Spleen (tissue), 11 donors: ENCODE results near the gene AKT1S1. TPM values are rescaled to one million over a fixed set of nuclear protein-coding genes. Genes with fewer than 3 reads are reported as not detected.

Experiments used
- DNase-seq: peaks from one replicate; pipeline ENCODE4 v3.0.0-alpha.2; 2020
- H3K27ac ChIP-seq, 8 donors: fragments of 200-600 bp; sonication (generic) in 7 of 8; 1 replicate in 4 of 8; 2 replicates in 4 of 8; pipeline versions ENCODE4 v1.5.0 to v1.8.0; 2016 to 2021; ENCODE audit warnings: inconsistent platforms in 4 of 8, mild to moderate bottlenecking in 4 of 8, moderate library complexity in 1 of 8
- H3K27me3 ChIP-seq, 7 donors: fragments of 200-600 bp; sonication (generic) in 6 of 7; replicated peaks in 1 of 7; 1 replicate in 4 of 7; 2 replicates in 3 of 7; pipeline versions ENCODE4 v1.5.0 to v1.8.0; 2016 to 2021; ENCODE audit warnings: inconsistent platforms in 3 of 7, mild to moderate bottlenecking in 1 of 7
- H3K36me3 ChIP-seq, 6 donors: fragments of 200-600 bp; sonication (generic) in 5 of 6; 1 replicate in 4 of 6; 2 replicates in 2 of 6; pipeline versions ENCODE4 v1.5.0 to v1.8.0; 2016 to 2021; ENCODE audit warnings: inconsistent platforms in 2 of 6
- H3K4me1 ChIP-seq, 6 donors: fragments of 200-600 bp; sonication (generic) in 5 of 6; 1 replicate in 3 of 6; 2 replicates in 3 of 6; pipeline versions ENCODE4 v1.5.0 to v1.8.0; 2016 to 2021; ENCODE audit warnings: inconsistent platforms in 3 of 6
- H3K4me3 ChIP-seq, 8 donors: fragments of 200-600 bp; sonication (generic) in 7 of 8; 1 replicate in 4 of 8; 2 replicates in 4 of 8; pipeline versions ENCODE4 v1.5.0 to v1.8.0; 2016 to 2021; ENCODE audit warnings: inconsistent platforms in 4 of 8, mild to moderate bottlenecking in 4 of 8, moderate library complexity in 2 of 8
- H3K9me3 ChIP-seq, 8 donors: fragments of 200-600 bp; sonication (generic) in 7 of 8; 1 replicate in 4 of 8; 2 replicates in 4 of 8; pipeline versions ENCODE4 v1.5.0 to v1.8.0; 2016 to 2021; ENCODE audit warnings: inconsistent platforms in 4 of 8
- POLR2A ChIP-seq, 3 donors: fragments of 450-650 bp; IDR thresholded peaks; one replicate each; pipeline ENCODE4 v1.5.1; 2017; ENCODE audit warnings: antibody characterized with exemption in 3 of 3, mild to moderate bottlenecking in 1 of 3
- POLR2AphosphoS5 ChIP-seq, 3 donors: sonication (generic); formaldehyde crosslinking; IDR thresholded peaks; one replicate each; pipeline ENCODE4 v1.5.1; 2017; ENCODE audit warnings: antibody characterized with exemption in 3 of 3
- WGBS, 5 donors: extraction: QIAGEN DNeasy Blood & Tissue Kit in 3 of 5; methylation state at CpG; one replicate each; pipeline versions ENCODE4 v1.1.5 to v1.1.7; 2013 to 2018; 5-methylcytosine and 5-hydroxymethylcytosine counted together
- intact Hi-C: fragments of 100-400 bp; cut with DNase I; formaldehyde crosslinking; loops from one replicate; pipeline ENCODE4 v1.15.0; 2023; ENCODE audit warnings: low total_unique reads
- polyA plus RNA-seq, 3 donors: library from polyadenylated mRNA; stranded (reverse); fragments of 200-250 nt; gene quantifications; one replicate each; pipeline ENCODE4 v1.2.1, GENCODE V29; 2013
- total RNA-seq, 7 donors: library from RNA; depleted of rRNA in 3 of 7; stranded (reverse); fragments of >200 nt in 3 of 7; fragmentation: NEBNext Ultra II Directional in 4 of 7; extraction: Animal tissue kit (Norgen Biotek cat#: 25700) in 4 of 7; gene quantifications; one replicate each; pipeline versions ENCODE4 v1.1.0 to v1.2.1, GENCODE V29; 2016 to 2021
- TF ChIP-seq, protein P1 (sequence below), 11 experiments: fragments of 200-600 bp in 7 of 11; fragments of 450-650 bp in 4 of 11; sonication (generic) in 4 of 11; IDR thresholded peaks in 8 of 11; conservative IDR thresholded peaks in 3 of 11; 1 replicate in 7 of 11; 2 replicates in 4 of 11; pipeline versions ENCODE4 v1.4.0 to v1.8.0; 2016 to 2021; ENCODE audit warnings: antibody characterized with exemption in 11 of 11, inconsistent platforms in 4 of 11, mild to moderate bottlenecking in 1 of 11
- donor health status: healthy with polysubstance abuse.
- donor health status: DM: no; HTN: no; CAD: no; lungs with moderate emphysema.
- donor health status: DM: no; HTN: no; CAD: no.
- donor health status: Bipolar disorder and iron deficiency.
- donor health status: healthy.
- donor health status: DM: no; HTN: no; CAD: no.
- donor health status: DM: yes; HTN: yes; CAD: no.

The AKT1S1 gene
- total and polyA plus RNA-seq, 10 donors = 8.7 to 27.8 (median 17.0) TPM

DNA sequence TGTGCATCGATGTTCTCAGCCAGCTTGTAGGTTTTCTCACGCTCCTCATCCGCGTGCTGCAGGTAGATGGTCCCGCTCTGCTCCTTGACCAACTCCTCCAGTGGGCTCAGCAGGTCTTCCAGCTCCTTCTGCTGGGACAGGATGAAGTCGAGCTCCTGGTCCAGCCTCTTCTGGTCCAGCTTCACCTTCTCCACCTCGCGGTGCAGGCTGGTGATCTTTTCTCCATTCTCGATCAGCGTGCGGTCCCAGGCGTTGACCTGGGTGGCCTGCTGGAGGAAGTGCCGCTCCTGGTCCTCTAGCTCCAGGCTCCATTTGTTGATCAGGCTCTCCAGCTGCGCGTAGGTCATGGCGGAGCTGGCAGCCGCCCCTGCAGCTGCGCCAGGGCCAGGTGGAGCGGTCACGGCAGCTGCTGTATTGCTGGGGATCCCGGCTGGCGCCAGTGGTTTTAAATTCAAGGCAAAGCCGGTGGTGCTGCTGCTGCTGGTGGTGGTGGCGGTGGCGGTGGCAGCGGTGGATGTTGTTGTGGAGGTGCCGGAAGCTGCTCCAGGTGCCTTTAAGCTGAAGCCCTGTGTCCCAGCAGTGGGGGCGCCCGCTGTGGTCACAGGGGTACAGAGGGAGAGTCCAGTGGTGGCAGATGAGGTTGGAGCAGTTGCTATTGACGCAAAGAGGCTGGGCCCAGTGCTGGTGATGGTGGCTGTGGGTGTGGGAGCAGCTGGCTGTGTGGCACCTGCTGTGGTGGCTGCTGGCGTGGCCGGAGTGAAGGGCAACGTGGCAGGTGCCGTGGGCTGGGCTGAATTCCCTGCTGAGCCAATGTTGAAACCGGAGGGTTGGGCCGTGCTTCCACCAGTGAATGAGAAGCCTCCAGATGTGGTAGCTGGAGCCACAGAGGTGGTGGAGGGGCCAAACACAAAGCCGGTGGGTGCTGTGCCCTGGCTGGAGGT is 31.6 kb upstream of the AKT1S1 start:
- no peak for DNase-seq
- Histone ChIP-seq H3K27ac (peak overlapping the region in 1 of 8 donors; percentile 53), H3K9me3 (no peaks in the 10 kb centered on the region), H3K27me3 (no peaks in the 10 kb centered on the region), H3K4me1 (peaks cover 20 to 85% (median 52%) of the 10 kb centered on the region in 6 donors), H3K4me3 (no peak overlapping the region), H3K36me3 (peaks cover 0 to 75% (median 29%) of the 10 kb centered on the region in 6 donors)
- TF ChIP-seq, protein P1, sequence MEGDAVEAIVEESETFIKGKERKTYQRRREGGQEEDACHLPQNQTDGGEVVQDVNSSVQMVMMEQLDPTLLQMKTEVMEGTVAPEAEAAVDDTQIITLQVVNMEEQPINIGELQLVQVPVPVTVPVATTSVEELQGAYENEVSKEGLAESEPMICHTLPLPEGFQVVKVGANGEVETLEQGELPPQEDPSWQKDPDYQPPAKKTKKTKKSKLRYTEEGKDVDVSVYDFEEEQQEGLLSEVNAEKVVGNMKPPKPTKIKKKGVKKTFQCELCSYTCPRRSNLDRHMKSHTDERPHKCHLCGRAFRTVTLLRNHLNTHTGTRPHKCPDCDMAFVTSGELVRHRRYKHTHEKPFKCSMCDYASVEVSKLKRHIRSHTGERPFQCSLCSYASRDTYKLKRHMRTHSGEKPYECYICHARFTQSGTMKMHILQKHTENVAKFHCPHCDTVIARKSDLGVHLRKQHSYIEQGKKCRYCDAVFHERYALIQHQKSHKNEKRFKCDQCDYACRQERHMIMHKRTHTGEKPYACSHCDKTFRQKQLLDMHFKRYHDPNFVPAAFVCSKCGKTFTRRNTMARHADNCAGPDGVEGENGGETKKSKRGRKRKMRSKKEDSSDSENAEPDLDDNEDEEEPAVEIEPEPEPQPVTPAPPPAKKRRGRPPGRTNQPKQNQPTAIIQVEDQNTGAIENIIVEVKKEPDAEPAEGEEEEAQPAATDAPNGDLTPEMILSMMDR (IDR thresholded peaks at IDR 0.05 in 8 of 11, conservative IDR thresholded peaks at IDR 0.05 in 3 of 11) = no peak
- TF ChIP-seq POLR2AphosphoS5 (IDR thresholded peaks at IDR 0.05) (peak in 1 of 3 donors; percentile 42), POLR2A (IDR thresholded peaks at IDR 0.05) (no peak)
- 94 to 99% (median 96%) methylated on average over 37 of the region's 37 CpGs for WGBS, 5 donors
- intact Hi-C loops = no loop called here

DNA sequence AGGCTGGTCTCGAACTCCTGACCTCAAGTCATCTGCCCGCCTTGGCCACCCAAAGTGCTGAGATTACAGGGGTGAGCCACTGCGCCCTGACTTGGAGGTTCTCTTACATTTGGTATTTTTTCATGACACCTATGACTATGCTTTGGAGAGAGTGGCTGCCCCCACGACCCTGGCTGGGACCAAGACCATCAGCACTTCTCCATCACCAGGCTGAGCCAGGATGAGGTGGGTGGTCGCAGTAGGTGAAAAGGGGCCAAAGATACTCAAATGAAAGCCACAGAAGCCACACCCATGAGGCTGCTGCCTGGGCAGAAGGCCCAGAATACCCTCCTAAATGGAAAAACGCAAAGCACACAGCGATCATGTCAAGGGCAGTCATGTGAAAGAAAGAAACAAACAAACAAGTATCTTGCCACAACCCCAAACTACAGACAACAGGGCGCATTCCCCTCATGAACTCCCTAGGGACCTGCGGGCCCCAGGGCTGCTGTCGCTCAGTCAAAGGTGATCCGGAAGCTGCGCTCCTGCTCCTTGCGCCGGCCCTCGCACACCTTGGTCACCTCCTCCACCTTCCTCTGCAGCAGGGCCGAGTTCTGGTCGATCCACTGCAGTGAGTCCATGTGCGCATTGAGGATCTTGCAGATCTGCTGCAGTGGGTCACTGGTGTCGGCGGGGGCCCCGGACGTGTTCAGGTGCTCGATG is 30.7 kb upstream of the AKT1S1 start:
- H3K4me3 ChIP-seq = no peak overlapping the region
- TF ChIP-seq POLR2AphosphoS5 (IDR thresholded peaks at IDR 0.05) (peak; percentile 23 to 43 (median 24)), POLR2A (IDR thresholded peaks at IDR 0.05) (no peak)
- TF ChIP-seq, protein P1 (IDR thresholded peaks at IDR 0.05 in 8 of 11, conservative IDR thresholded peaks at IDR 0.05 in 3 of 11) = no peak
- 84 to 92% (median 90%) methylated on average over 17 to 23 of the region's 23 CpGs for WGBS, 5 donors
- no peak for DNase-seq
- intact Hi-C loops = no loop called here
- H3K27ac ChIP-seq = peak overlapping the region in 2 of 8 donors; percentile 11 to 53
- no peaks in the 10 kb centered on the region for H3K9me3 ChIP-seq
- H3K36me3 ChIP-seq = peaks cover 0 to 67% (median 21%) of the 10 kb centered on the region in 6 donors
- peaks cover 16 to 76% (median 49%) of the 10 kb centered on the region in 6 donors for H3K4me1 ChIP-seq
- H3K27me3 ChIP-seq = no peaks in the 10 kb centered on the region

DNA sequence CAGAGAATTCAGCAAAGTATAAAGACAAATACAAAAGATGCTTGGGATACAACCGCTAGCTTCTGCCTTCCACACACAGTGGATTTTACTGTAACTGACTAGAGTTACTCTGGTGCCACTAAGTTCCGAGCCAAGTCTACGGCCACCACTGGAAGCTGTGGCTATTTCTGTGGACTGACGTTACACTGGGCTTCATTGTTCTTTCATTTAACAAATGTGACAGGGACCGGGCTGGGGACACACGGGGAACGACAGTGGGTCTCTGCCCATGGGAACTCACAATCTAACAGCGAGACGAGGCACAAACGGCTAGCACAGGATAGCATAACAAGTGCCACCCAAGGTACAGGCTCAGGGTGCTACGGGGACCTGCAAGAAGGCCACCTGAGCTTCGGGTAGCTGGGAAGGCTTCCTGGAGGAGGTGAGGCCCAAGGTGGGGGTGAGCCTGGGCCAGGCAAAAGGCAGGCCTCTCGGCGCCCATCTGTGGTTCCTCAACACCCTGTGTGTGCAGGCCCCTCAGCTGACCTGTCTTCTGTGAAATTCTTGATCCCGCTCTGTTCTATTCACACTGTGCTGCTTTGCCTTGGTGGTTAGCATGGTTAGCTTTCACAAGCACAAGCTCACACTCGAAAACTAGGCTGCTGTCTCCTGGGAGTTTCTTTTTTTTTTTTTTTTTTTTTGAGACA is 29.9 kb upstream of the AKT1S1 start:
- TF ChIP-seq POLR2AphosphoS5 (IDR thresholded peaks at IDR 0.05) = peak in 1 of 3 donors; percentile 5
- TF ChIP-seq, protein P1 (IDR thresholded peaks at IDR 0.05 in 8 of 11, conservative IDR thresholded peaks at IDR 0.05 in 3 of 11) = no peak
- DNase-seq = no peak
- peak overlapping the region in 1 of 8 donors; percentile 46 for H3K27ac ChIP-seq
- peaks cover 12 to 68% (median 41%) of the 10 kb centered on the region in 6 donors for H3K4me1 ChIP-seq
- H3K9me3 ChIP-seq = no peaks in the 10 kb centered on the region
- intact Hi-C loops = no loop called here
- H3K36me3 ChIP-seq = peaks cover 0 to 58% (median 20%) of the 10 kb centered on the region in 6 donors
- H3K27me3 ChIP-seq = no peaks in the 10 kb centered on the region
- no peak overlapping the region for H3K4me3 ChIP-seq
- WGBS, 5 donors = 85 to 91% (median 89%) methylated on average over 16 of the region's 16 CpGs
